GM13977 (cell line): ENCODE measurements around the gene CFP.

Source experiments
- DNase-seq: peaks from one replicate; pipeline ENCODE4 v3.0.0; 2012; ENCODE audit warnings: low spot score
- in situ Hi-C: fragments of 300-500 bp; cut with MboI; formaldehyde crosslinking; loops from one replicate; pipeline ENCODE4 v1.12.0; 2022; ENCODE audit warnings: low sequenced_read_pairs, low pct_unique_long_range_greater_than_20kb, mixed read lengths, inconsistent platforms; ENCODE audit not compliant: unreplicated experiment
- TF ChIP-seq, protein P1 (sequence below): IDR thresholded peaks from 2 replicates; pipeline ENCODE4 v1.5.1; 2012; ENCODE audit warnings: mild to moderate bottlenecking, control low read depth; ENCODE audit not compliant: insufficient read depth; ENCODE audit errors: extremely low read depth, missing control alignments

The CFP gene

DNA sequence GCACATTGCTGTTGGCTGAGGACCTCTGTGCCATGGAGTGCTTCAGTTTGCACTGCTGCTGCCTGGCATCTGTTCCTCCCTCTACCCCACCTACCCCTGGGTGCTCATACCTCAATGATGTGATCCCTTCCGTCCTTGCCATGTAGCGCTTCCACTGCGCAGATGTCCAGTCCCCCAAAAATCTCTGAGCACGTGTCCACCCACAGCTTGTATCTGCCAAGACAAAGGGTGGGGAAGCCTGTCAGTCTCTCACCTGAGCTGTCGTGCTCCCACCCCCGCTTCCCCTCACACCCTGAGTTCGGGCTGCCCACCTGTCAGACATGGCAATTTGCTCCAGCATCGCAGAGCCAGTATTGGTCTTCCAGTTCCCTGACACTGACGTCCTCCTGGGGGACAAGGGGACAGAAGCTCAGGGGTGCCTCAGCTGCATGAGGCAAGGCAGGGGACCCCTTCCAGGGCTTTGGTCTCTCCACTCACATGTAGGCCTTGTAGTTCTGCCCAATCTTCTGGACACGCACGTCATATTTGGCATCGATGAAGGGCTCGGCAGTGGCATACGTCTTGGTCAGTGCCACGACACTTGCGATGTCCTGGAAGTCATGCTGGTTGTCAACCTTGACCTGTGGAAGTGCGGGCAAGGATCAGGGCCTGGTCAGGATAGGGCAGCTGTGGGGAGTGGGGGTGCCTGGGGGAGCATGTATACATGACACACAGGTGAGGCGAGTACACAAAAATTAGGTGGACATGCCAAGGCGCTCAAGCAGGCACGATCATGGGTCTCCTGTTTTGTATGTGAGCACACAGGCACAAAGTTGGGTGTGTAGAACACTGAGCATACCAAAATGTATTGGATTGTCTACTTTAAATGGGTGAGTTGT, 53.5 kb downstream of the CFP start:
- DNase-seq, result no peak
- in situ Hi-C loops, result no loop called here
- TF ChIP-seq, protein P1, sequence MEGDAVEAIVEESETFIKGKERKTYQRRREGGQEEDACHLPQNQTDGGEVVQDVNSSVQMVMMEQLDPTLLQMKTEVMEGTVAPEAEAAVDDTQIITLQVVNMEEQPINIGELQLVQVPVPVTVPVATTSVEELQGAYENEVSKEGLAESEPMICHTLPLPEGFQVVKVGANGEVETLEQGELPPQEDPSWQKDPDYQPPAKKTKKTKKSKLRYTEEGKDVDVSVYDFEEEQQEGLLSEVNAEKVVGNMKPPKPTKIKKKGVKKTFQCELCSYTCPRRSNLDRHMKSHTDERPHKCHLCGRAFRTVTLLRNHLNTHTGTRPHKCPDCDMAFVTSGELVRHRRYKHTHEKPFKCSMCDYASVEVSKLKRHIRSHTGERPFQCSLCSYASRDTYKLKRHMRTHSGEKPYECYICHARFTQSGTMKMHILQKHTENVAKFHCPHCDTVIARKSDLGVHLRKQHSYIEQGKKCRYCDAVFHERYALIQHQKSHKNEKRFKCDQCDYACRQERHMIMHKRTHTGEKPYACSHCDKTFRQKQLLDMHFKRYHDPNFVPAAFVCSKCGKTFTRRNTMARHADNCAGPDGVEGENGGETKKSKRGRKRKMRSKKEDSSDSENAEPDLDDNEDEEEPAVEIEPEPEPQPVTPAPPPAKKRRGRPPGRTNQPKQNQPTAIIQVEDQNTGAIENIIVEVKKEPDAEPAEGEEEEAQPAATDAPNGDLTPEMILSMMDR, result no peak

DNA sequence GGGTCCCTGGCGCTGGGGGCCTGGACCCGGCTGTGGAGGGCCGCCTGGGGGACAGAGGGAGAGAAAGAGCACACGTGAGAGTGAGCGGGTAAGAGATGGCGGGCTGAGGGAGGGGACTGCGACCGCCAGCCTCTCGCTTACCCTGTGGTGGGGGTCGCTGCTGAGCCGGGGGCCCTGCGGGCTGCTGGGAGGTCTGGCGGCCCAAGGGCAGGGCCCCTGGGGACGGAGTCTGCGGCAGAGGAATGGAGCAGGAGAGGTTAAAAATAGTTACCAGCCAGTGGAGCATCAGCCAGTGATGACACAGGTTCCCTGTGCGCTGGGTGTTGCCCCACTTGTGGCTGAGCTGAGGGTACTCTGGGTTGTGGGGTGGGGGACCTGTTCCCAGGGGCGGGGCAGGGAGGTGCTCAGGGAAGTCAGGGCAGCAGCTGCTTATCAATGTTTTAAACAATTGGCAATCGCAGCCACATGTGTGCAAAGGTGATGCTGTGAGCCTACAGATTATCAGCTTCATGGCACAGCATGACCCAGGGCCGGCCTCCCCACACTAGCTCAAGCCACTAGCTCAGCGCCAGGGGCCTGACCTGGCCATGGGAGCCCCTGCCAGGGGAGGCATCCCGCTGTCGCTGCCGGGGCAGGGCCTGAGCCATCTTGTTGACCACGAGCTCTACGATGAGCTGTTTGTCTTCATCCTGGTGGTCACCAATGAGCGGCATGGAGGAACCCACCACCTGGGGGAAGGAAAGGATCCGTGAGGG, 55.0 kb downstream of the CFP start:
- TF ChIP-seq, protein P1, result no peak
- DNase-seq, result no peak
- in situ Hi-C loops, result no loop called here

DNA sequence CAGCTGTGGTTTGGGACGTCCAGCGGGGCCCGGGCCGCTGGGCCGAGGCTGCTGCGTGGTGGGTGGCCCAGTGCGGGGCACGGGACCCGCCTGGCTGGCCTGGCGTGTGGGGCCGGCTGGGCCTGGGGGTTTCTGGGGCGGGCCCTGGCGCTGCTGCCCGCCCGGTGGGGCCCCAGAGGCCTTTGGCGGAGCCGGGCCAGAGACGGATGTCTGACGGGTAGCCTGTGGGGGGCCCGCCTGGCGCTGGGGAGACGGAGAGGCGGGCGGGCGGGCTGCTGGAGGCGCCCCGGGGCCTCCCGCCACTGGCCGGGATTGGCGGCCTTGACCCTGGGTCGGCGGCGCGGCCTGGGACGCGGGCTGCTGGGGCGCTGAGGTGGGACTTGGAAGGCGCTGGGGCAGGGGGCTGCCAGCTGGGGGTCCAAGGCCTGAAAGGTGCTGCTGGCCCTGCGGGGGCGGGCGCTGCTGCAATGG, 55.6 kb downstream of the CFP start:
- in situ Hi-C loops, result no loop called here
- TF ChIP-seq, protein P1, result no peak
- no peak for DNase-seq

DNA sequence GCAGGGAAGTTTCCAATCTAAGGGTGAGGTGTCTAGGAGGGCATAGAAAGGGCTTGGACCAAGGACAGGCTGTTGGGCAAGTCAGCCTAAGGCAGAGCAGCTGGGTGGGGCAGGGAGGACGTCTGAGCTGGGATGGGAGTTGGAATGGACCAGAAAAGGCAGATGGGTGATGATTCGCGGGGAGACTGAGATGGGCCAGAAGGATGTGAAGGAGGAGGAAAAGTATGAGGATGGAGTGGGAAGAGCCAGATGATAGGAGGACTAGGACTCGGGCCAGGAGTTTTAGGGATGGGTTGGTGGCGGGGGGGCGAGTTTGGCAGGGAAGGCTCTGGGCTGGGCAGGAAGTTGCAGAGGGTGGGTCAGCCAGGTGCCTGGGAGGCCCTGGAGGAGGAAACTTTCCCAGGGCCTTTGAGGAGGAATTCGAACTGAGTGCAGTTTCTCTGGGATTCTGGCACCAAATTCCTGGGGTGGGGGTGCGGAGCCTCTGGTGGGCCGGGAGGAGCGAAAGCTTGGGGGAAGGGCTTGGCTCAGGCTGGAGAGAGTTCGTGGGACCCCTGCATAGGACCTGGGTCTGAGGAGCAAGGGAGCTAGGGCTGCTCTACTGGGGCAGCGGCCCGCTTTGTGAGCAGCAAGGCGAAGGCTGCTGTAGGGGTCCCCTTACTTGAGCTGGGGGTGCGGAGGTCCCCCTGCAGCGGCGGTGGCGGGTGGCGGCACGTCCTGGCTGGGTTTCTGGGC, 56.2 kb downstream of the CFP start:
- DNase-seq, result no peak
- in situ Hi-C loops, result no loop called here
- TF ChIP-seq, protein P1, result no peak
